NK-92 treated with Interleukin-12 subunit alpha and Interleukin-12 subunit beta, amount 100 ng/mL, for 24 hours (cell line): ENCODE results near the gene FRMPD2.

Experiments
- DNase-seq: peaks from one replicate; lab custom pipeline; 2025; lab: John Stamatoyannopoulos, UW

The FRMPD2 gene, protein sequence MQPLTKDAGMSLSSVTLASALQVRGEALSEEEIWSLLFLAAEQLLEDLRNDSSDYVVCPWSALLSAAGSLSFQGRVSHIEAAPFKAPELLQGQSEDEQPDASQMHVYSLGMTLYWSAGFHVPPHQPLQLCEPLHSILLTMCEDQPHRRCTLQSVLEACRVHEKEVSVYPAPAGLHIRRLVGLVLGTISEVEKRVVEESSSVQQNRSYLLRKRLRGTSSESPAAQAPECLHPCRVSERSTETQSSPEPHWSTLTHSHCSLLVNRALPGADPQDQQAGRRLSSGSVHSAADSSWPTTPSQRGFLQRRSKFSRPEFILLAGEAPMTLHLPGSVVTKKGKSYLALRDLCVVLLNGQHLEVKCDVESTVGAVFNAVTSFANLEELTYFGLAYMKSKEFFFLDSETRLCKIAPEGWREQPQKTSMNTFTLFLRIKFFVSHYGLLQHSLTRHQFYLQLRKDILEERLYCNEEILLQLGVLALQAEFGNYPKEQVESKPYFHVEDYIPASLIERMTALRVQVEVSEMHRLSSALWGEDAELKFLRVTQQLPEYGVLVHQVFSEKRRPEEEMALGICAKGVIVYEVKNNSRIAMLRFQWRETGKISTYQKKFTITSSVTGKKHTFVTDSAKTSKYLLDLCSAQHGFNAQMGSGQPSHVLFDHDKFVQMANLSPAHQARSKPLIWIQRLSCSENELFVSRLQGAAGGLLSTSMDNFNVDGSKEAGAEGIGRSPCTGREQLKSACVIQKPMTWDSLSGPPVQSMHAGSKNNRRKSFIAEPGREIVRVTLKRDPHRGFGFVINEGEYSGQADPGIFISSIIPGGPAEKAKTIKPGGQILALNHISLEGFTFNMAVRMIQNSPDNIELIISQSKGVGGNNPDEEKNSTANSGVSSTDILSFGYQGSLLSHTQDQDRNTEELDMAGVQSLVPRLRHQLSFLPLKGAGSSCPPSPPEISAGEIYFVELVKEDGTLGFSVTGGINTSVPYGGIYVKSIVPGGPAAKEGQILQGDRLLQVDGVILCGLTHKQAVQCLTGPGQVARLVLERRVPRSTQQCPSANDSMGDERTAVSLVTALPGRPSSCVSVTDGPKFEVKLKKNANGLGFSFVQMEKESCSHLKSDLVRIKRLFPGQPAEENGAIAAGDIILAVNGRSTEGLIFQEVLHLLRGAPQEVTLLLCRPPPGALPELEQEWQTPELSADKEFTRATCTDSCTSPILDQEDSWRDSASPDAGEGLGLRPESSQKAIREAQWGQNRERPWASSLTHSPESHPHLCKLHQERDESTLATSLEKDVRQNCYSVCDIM (N-terminal part only)

DNA sequence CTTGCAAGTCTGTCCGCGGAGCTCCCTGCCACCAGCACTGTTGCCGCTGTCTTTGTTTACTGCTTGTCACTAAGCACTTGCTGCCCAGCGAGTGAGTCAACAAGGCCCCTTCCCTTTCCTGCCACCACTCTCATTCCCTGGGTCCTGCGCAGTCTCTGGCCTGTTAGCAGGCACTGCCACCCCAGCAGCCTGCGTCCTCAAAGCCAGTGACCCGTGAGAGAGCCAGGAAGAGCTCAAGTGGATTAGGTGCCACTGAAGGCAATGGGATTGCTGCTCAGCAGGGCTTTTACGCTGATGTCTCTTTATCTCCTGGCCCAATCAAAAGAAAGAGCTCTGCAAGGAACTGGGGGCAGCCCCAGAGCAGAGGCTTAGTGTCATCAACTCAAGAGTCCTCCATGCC is at the start of gene FRMPD2:
Gene FRMPD2, minus strand, starts transcription at position 61 of the 400 bp plus-strand sequence. CDS start 129 bp downstream, outside the sequence.
- no peak for DNase-seq

DNA sequence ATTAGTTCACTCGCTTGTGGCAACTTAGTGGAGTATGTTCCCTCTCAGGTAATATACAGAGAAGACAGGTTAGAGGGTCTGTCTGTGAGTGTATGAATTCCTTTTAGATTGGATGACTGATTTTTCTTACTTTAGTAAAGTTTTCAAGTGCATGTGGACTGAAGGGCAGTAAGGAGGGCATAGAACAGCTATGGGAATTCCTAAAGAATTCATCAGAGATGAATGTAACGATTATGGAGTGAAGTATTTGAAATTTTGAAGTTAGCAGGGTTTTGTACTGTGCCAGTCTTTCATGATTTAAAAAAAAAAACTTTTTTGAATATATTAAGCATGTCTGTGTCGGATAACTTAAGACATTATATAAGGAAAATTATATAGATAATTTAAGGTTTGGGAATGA is 47.5 kb upstream of the FRMPD2 start:
- no peak for DNase-seq

DNA sequence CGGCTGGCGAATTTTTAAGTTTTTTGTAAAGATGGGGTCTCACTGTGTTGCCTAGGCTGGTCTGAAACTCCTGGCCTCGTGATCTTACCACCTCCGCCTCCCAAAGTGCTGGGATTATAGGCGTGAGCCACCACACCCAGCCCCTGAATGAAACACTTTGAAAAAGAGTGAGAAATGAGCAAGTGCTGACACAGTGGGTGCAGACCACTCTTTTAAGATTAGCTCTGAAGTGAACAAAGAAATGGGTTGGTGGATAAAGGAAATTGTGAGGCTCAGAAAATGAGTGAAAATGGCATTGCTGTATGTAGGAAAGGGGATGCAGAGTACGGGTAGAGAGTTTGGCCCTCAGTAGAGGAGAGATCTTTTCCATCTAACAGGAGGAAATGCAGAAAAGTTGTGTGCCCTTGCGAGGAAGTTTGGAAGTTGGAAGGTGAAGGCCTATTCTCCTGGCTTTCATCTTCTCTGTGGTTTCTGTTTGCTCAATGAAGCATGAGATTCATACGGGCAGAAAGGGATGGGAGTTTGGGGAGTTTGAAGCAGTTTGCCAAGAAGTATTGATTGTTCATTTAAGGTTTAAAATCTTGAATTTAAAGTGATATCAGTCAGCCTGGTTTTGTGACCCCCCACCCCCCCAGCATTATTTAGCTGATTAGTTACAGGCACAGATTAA is 43.0 kb upstream of the FRMPD2 start:
- DNase-seq = no peak

DNA sequence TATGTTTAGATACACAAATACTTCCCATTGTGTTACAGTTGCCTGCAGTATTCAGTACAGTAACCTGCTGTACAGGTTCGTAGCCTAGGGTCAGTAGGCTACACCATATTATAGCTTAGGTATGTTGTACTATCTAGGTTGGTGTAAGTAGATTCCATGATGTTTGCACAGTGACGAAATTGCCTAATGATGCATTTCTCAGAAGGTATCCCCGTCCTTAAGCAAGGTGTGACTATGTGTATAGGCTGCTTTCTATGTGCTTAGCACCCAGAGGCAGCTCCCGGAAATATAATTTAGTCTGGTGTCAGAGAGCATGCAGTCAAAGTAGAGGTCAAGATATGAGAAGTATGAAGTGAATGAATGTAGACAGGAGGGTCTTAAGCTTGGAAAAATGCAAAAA is 41.7 kb upstream of the FRMPD2 start:
- DNase-seq = no peak

DNA sequence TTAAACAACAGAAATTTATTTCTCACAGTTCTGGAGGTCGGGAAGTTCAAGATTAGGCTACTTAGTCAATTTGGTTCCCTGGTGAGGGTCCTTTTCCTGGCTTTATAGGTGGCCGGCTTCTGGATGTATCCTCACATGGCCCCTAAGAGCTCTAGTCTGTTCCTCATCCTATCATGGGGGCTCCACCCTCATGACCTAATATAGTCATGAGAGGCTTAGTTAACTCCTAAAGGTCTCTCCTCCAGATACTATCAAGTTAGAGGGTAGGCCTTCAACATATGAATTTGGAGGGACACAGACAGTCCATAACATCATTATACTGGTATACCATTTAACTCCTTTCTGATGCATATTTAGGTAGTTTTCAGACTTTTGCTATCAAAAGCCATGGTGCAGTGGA is 39.6 kb upstream of the FRMPD2 start:
- no peak for DNase-seq

DNA sequence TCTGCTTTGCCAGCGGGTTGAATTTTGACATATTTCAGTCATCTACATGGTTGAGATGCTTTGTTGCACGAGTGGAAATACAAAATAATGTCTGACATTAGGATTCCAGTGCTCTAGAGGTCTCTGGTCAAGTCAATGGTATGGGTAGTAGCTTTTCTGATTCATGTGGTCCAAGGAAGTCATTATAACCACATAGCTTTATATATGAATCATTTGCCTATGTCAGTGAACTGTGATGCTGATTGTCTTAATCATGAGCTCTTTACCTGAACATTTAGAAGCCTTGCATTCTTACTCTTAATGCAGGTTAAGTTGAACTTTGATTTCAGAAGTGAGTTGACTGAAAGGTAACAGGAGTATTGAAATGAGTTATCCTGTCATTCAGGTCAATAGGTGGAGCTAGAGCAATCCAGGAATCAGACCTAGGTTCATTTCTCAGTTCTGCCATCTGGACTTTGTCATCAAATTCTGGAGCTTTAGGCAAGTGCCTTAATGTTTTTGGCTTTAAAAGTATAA is 35.3 kb upstream of the FRMPD2 start:
- no peak for DNase-seq

DNA sequence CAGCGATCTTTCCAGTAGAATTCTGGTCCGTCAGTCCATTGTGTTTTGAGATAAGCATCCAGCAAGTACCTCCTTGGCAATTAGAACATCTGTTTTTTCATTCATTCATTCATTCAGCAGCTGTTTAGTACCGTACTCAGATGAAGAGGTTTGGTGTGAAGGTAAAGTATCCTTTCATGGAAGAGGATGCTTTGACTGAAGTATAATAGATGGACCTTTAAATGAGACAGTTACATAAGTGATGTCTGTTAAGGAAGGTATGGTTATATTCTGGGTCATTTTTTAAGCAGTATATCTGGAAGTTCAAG is 33.2 kb upstream of the FRMPD2 start:
- no peak for DNase-seq

DNA sequence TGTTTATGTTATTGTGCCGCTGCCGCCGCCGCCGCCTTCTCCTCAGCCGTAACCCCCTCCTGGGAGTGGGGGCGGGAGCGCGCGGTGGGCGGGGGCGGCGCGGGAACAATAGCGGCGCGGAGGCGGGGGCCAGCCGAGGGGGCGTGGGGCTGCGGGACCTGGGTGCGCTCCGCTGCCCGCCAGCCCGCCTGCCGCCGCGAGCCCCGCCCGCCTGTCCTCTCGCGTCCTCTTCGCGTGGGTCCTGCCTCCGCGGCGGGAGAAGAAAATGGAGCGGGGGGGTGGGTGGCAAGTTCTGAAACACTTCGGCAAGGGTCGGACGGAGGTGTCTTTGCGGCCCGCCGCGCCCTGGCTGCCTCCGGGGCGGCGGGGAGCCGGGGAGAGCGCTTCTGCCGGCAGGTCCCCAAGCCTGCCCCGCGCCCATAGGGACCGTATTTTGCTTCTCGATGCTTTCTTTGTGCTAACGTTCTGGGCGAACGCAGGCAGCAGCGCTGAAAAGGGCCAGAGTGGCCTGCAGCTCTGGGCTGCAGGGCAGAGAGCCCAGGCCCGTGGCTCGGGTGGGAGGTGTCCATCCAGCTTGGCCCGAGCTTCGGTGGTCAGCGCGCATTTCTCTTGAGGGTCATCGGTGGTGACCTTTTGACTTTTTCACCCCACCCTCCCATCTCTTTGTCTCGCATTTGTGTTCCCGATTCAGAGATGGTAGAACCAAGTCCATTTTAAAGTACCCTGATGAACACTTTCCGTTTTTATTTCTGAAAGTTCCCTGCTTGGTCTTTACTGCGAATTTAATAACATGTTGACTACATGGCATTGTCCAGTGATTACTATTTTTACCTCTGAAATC is 32.6 kb upstream of the FRMPD2 start:
- no peak for DNase-seq

DNA sequence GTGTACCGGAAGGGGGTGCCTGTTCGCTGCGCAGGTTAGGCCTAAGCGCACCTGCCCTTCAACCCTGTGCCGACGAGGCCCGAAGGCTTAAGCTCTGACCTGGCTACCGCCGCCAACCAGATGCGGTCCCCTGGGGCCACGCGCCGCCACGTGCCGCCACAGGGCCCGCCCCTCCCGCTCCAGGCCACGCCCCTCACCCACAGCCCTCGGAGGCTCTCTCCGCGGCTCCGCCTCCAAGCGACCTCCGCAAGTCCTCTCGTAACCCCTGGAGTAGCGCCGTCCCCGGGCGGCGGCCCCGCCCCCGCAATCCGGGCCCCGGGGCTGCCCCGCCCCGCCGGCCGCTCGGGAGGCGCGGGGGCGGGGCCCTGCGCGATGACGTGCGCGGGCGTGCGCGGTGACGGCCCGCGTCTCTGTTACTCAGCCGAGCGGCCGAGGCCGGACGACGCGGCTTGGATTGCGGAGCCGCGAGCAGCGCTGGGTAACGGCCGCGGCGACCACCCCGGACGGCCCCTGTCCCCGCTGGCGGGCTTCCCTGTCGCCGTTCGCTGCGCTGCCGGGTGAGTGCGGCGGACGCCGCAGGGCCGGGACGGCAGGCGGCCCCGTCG is 31.9 kb upstream of the FRMPD2 start, which contains the start of gene MAPK8:
Gene MAPK8, plus strand, starts transcription at position 413 of the 605 bp plus-strand sequence. CDS start 94,984 bp downstream, outside the sequence.
- peak; percentile 21 for DNase-seq

DNA sequence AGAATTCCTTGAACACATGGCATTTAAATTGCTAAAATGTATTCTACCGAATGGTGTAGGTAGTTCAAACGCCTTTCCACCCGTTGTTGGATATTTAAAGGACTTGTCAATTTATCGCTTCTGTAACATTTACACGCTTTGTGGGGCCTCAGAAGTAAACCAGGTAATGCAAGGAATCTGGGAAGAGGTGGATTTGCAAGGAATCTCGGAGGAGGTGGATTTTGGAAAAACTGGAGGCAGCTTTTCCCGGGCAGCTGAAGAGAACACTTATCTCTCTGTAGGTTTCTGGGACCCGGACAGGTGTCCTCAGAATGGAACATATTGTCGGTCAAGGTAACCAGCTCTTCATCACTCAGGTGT is 31.4 kb upstream of the FRMPD2 start:
- no peak for DNase-seq

DNA sequence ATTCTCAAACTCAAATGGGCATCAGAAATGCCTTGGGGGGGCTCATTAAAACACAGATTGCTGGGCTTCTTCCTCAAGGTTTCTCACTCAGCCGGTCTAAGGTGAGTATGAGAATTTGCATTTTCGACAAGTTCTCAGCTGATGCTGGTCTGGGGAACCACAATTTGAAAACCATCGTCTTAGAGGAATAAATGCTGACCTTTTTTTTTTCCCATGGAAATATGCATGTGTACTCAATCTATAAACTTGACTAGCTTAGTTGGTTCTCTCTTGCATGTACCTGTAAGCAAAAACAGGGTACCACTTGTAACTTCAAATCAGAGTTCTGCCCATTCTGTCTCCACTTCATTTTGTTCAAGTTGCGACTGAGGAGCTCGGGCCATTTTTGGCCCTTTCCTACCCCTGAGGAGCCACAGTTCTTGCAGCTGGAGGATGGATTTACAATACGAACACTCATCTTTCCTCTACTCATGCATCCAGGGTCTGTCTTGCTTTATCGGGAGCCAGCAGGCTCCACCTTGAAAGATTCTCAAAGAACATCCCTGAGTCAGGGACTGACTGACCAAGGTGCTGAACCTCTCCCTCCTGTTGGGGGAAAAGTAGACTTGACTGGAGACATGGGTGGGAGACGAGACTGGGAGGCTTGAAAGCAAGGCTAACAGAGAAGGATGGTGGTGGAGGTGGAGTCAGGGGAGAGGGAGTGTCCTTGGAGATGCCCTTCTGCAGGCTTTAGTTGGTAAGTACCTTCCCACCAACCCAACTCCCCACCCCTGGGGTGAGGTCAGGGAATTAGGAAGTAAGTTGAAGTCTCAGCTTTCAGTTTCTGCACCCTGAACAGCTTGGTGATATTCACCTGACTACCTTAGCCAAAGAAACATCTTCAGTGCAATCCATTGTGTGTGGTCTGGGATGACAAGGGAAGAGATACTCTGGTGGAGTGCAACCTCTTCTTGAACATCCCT is 28.3 kb upstream of the FRMPD2 start:
- no peak for DNase-seq

DNA sequence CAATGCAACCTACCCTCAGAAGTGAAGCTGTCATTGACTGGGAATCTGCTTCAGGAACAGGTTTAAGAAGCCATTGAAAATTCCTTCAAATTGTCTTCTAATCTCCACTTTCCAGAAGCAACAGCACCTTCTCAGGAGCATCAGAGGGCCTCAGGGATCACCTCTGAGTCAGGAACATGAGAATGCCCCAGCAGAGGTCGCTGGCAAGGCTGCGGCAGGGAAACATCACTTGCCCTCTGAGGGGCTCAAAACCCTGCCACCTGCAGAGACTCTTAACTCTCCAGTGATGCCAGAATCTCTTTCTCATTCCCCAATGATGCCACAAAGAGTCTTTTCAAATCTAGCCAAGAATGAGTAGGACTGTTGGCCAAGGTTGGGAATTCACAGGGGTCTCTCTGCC is 26.1 kb upstream of the FRMPD2 start:
- no peak for DNase-seq

DNA sequence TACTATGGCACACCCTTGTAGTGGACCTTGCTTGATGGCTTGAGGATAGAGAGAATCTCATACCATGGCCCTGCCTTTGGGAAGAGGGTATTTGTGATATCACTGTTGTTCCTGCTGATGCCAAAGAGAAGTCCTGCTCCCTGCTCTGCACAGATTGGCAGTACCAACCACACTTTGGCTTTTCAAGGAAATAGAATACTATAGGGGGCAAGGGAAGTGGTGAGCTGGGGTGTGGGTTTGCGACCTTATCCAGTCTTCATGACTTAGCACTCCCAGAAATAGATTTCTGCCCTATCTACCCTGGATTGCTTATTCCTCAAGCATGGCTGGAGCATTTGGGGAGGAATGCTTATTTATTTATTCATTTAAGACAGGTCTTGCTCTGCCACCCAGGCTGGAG is 25.2 kb upstream of the FRMPD2 start:
- no peak for DNase-seq

DNA sequence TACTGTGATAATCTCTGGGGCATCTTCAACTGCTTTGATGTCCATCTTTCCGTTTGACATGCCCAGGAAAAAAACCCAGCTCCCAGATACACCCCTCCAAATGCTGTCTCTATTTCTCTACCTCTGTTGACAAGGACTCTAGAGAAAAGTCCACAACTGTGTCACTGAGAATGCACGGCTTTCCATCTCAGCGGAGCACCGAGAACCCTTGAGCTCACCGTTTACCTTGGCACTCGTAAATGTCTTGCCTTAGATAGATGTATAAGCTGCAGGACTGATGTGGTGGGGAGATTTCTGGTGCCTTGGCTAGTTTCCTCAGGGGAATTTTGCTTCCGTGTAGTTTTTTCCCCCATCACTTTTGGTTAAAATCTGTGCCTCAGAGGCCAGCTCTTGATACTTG is 24.6 kb upstream of the FRMPD2 start:
- no peak for DNase-seq

DNA sequence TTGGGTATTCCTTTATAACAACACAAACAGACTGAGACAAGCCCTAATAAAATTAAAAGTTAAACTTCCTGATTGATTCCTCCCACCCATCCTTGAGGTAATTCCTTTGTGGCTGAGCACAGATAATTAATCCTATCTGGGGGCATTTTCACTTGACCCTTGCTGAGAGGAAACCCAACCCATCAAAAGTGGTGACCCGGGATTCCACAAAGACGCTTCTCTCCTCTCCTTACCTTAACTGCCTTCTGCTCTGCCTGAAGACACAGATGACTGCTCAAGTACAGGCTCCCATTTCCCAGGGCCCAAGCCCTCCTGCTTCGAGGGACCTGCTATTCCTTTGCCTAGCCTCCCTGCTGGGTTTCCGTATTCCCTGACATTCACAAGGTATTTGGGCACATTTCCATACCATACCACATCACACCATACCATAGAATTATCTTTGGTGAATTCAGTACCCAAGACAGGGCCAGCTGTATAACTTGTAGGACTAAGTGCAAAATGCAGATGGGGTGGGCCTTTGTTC is 22.1 kb upstream of the FRMPD2 start:
- no peak for DNase-seq

DNA sequence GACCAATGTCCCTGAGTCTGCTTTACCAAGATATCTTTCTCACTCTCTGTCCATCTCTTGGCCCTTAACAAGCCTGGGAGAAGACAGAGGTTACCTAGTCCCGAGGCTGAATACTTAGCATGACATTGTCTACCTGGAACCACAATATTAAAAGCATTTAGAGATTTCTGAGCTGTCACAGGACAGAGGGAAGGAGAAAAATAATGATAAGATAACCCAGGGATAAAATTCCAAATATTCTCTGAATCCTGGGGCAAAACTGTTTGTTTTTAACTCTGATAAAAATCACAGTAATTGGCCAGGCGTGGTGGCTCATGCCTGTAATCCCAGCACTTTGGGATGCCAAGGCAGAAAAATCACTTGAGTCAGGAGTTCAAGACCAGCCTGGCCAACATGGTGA is 19.9 kb upstream of the FRMPD2 start:
- DNase-seq = no peak

DNA sequence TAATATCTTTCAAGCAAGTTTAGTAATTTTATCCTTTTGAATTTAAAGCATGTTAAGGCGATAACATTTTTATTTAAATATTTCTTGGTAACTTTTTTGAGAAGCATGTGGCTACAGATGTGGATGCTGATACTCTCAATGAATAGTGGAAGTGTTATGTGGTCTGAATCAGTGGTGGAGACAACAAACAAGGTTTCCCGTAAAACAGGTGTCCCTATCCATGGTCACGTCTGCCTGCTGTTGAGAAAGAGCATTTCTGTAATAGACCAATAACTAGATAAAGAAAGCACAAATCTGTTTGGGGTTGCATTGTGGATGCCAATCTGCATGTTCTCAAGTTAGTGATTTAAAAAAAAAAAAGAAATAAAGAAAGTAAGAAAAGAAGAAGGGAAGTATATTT is 18.1 kb upstream of the FRMPD2 start:
- DNase-seq = no peak

DNA sequence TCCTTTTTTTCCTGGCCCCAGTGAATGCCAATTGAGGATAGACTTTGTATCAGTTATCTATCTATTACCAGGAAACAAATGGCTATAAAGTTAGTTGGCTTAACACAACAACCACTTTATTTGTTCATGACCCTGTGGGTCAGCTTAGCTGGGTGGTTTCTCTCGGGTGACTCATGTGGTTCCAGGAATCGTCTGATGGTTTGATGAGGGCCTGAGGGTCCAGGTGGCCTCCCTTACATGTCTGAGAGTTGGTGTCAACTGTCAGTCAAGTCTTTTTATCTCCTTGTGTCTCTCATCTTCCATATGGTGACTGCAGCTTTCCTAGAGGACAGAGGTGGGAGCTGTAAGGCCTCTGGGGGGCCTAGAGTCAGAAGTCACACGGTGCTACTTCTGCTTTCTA is 16.7 kb upstream of the FRMPD2 start:
- DNase-seq = no peak

DNA sequence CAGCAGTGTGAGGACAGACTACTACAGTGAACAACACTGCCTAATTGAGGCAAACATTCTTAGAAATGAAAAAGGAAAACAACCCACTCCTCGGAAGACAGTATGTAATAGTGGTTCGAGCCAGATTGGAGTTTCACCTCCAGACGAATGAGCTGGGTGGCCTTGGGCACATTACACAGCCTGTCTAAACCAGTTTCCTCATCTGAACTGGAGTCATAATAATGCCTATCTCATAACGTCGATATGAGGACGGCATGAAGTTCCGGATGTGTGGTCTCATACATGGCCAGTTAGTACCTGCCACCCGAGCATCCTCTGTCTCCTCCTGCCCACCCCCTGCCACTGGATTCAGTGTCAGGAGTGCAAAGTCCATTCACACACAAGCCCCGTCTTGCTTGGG is 15.8 kb upstream of the FRMPD2 start:
- no peak for DNase-seq
